NT2/D1 (cell line): ENCODE measurements around the gene APLP1.
A peak's percentile ranks its signal among the peaks of the same experiment; 100 is the strongest.
"Not testable (repeated sequence)": the region's sequence is repeated elsewhere in the genome, so short reads cannot be mapped to it uniquely, and the experiment has no call there.

Experiments used
- DNase-seq: peaks from one replicate; pipeline ENCODE4 v3.0.0-alpha.2; 2011; ENCODE audit warnings: low read depth, low spot score
- H3K27me3 ChIP-seq: 2 replicates; pipeline ENCODE4 v1.6.0; 2011; ENCODE audit warnings: mild to moderate bottlenecking; ENCODE audit not compliant: insufficient read length, insufficient read depth
- H3K36me3 ChIP-seq: 2 replicates; pipeline ENCODE4 v1.6.1; 2011; ENCODE audit warnings: mild to moderate bottlenecking, low read length, mixed read lengths; ENCODE audit not compliant: insufficient read depth, insufficient read length
- H3K4me1 ChIP-seq: 2 replicates; pipeline ENCODE4 v1.5.1; 2011; ENCODE audit not compliant: insufficient read depth, insufficient read length
- H3K4me3 ChIP-seq: 2 replicates; pipeline ENCODE4 v1.5.1; 2011; ENCODE audit warnings: low read depth; ENCODE audit not compliant: insufficient read length
- H3K9ac ChIP-seq: 2 replicates; pipeline ENCODE4 v1.6.0; 2011; ENCODE audit warnings: low read depth; ENCODE audit not compliant: insufficient read length
- H3K9me3 ChIP-seq: 2 replicates; pipeline ENCODE4 v1.5.1; 2011; ENCODE audit warnings: mild to moderate bottlenecking, low read length; ENCODE audit not compliant: insufficient read depth
- SUZ12 ChIP-seq: IDR thresholded peaks from 2 replicates; pipeline ENCODE4 v1.6.1; 2011; ENCODE audit not compliant: insufficient read length, insufficient read depth; ENCODE audit errors: extremely low read depth
- YY1 ChIP-seq: IDR thresholded peaks from 2 replicates; pipeline ENCODE4 v1.6.1; 2011; ENCODE audit not compliant: insufficient read length, insufficient read depth
- ZNF274 ChIP-seq: IDR thresholded peaks from 2 replicates; pipeline ENCODE4 v1.6.1; 2011; ENCODE audit warnings: mild to moderate bottlenecking, low read depth, low read length

The APLP1 gene

GRCh38 chr19:35889370-35890112, 21.2 kb downstream of the APLP1 start:
- H3K9me3 ChIP-seq: no peaks in the 10 kb centered on the region
- no peaks in the 10 kb centered on the region for H3K4me1 ChIP-seq
- DNase-seq: no peak
- no peak for TF ChIP-seq YY1
- no peak for TF ChIP-seq SUZ12
- TF ChIP-seq ZNF274: no peak
- peaks cover 49% of the 10 kb centered on the region for H3K36me3 ChIP-seq
- no peak overlapping the region for H3K9ac ChIP-seq
- H3K27me3 ChIP-seq: no peaks in the 10 kb centered on the region
- H3K4me3 ChIP-seq: no peak overlapping the region

- no peak overlapping the region for H3K4me3 ChIP-seq
- no peak for DNase-seq
- no peaks in the 10 kb centered on the region for H3K9me3 ChIP-seq
- H3K4me1 ChIP-seq: no peaks in the 10 kb centered on the region
- H3K36me3 ChIP-seq: peaks cover 50% of the 10 kb centered on the region
- no peaks in the 10 kb centered on the region for H3K27me3 ChIP-seq
- no peak overlapping the region for H3K9ac ChIP-seq
- TF ChIP-seq YY1: no peak
- no peak for TF ChIP-seq ZNF274
Observed at GRCh38 chr19:35890113-35890650, 21.8 kb downstream of the APLP1 start.

- not testable (repeated sequence) for DNase-seq, H3K9me3 ChIP-seq, H3K4me1 ChIP-seq, H3K27me3 ChIP-seq, H3K4me3 ChIP-seq, H3K9ac ChIP-seq
- H3K36me3 ChIP-seq: peaks cover 55% of the 10 kb centered on the region
Observed at GRCh38 chr19:35891819-35892218, 23.4 kb downstream of the APLP1 start.

- Histone ChIP-seq H3K9ac (no peak overlapping the region), H3K27me3 (no peaks in the 10 kb centered on the region), H3K4me1 (no peaks in the 10 kb centered on the region), H3K4me3 (no peak overlapping the region), H3K36me3 (peaks cover 53% of the 10 kb centered on the region), H3K9me3 (no peaks in the 10 kb centered on the region)
- no peak for TF ChIP-seq SUZ12
- no peak for TF ChIP-seq ZNF274
- no peak for TF ChIP-seq YY1
- no peak for DNase-seq
Observed at GRCh38 chr19:35894342-35894741, 26.0 kb downstream of the APLP1 start.

GRCh38 chr19:35895911-35896642, 27.7 kb downstream of the APLP1 start:
- Histone ChIP-seq H3K36me3 (peaks cover 45% of the 10 kb centered on the region), H3K4me1 (no peaks in the 10 kb centered on the region), H3K9me3 (no peaks in the 10 kb centered on the region), H3K4me3 (no peak overlapping the region), H3K27me3 (no peaks in the 10 kb centered on the region), H3K9ac (no peak overlapping the region)
- DNase-seq: no peak
- TF ChIP-seq YY1: no peak
- no peak for TF ChIP-seq ZNF274
- no peak for TF ChIP-seq SUZ12

GRCh38 chr19:35896643-35897040, 28.3 kb downstream of the APLP1 start:
- H3K4me3 ChIP-seq: no peak overlapping the region
- no peaks in the 10 kb centered on the region for H3K27me3 ChIP-seq
- H3K9me3 ChIP-seq: no peaks in the 10 kb centered on the region
- no peaks in the 10 kb centered on the region for H3K4me1 ChIP-seq
- no peak for DNase-seq
- H3K9ac ChIP-seq: no peak overlapping the region
- peaks cover 45% of the 10 kb centered on the region for H3K36me3 ChIP-seq
- TF ChIP-seq ZNF274 (no peak), SUZ12 (no peak), YY1 (no peak)

- no peaks in the 10 kb centered on the region for H3K27me3 ChIP-seq
- H3K4me3 ChIP-seq: no peak overlapping the region
- H3K36me3 ChIP-seq: peaks cover 43% of the 10 kb centered on the region
- no peaks in the 10 kb centered on the region for H3K4me1 ChIP-seq
- no peak for TF ChIP-seq YY1
- no peak for TF ChIP-seq SUZ12
- no peak for TF ChIP-seq ZNF274
- H3K9ac ChIP-seq: peak overlapping the region; percentile 74
- no peak for DNase-seq
- H3K9me3 ChIP-seq: no peaks in the 10 kb centered on the region
Observed at GRCh38 chr19:35897706-35898451, 29.5 kb downstream of the APLP1 start.
